NT2/D1 (cell line): ENCODE measurements around the gene SLC9B2.

Experiments used
- YY1 ChIP-seq: IDR thresholded peaks from 2 replicates; pipeline ENCODE4 v1.6.1; 2011; ENCODE audit not compliant: insufficient read length, insufficient read depth
- ZNF274 ChIP-seq: IDR thresholded peaks from 2 replicates; pipeline ENCODE4 v1.6.1; 2011; ENCODE audit warnings: mild to moderate bottlenecking, low read depth, low read length

- no peak for TF ChIP-seq ZNF274
- no peak for TF ChIP-seq YY1
Observed at GRCh38 chr4:103067841-103068547, 8.6 kb downstream of the SLC9B2 start.
